Measurements from ENCODE around the gene TBC1D19.
A peak's percentile ranks its signal among the peaks of the same experiment; 100 is the strongest.
"Not testable (repeated sequence)": the region's sequence is repeated elsewhere in the genome, so short reads cannot be mapped to it uniquely, and the experiment has no call there.

TBC1D19 gene

GRCh38 chr4:26574563-26574962, 9.3 kb upstream of the TBC1D19 start:
- DNase-seq (ENCODE audit: low read depth) = no peak
- H3K9me3 ChIP-seq (ENCODE audit: control insufficient read depth, low read length) = no peaks in the 10 kb centered on the region

GRCh38 chr4:26576231-26576739, 7.6 kb upstream of the TBC1D19 start:
- DNase-seq (ENCODE audit: low read depth) = peak; percentile 69
- no peaks in the 10 kb centered on the region for H3K9me3 ChIP-seq (ENCODE audit: control insufficient read depth, low read length)
- peak overlapping the region; percentile 57 for H3K4me3 ChIP-seq (ENCODE audit: low read length)
- H3K9ac ChIP-seq (ENCODE audit: low read length) = no peak overlapping the region
- peaks cover 4% of the 10 kb centered on the region for H3K4me1 ChIP-seq (ENCODE audit: control insufficient read depth, insufficient read depth, low read length)
- no peaks in the 10 kb centered on the region for H3K36me3 ChIP-seq (ENCODE audit: control insufficient read depth, insufficient read depth, low read length, severe bottlenecking)
- no peaks in the 10 kb centered on the region for H3K27me3 ChIP-seq (replicated peaks; ENCODE audit: control insufficient read depth, insufficient read depth, low read length)

More at GRCh38 chr4:26574563-26574962, 9.3 kb upstream of the TBC1D19 start:
- no peaks in the 10 kb centered on the region for H3K36me3 ChIP-seq (ENCODE audit: control insufficient read depth, insufficient read depth, low read length, severe bottlenecking)
- H3K27me3 ChIP-seq (replicated peaks; ENCODE audit: control insufficient read depth, insufficient read depth, low read length) = no peaks in the 10 kb centered on the region
- no peak overlapping the region for H3K4me3 ChIP-seq (ENCODE audit: low read length)
- H3K9ac ChIP-seq (ENCODE audit: low read length) = no peak overlapping the region
- H3K4me1 ChIP-seq (ENCODE audit: control insufficient read depth, insufficient read depth, low read length) = peaks cover 4% of the 10 kb centered on the region

- no peaks in the 10 kb centered on the region for H3K9me3 ChIP-seq (ENCODE audit: control insufficient read depth, low read length)
- H3K36me3 ChIP-seq (ENCODE audit: control insufficient read depth, insufficient read depth, low read length, severe bottlenecking) = no peaks in the 10 kb centered on the region
- H3K9ac ChIP-seq (ENCODE audit: low read length) = no peak overlapping the region
- H3K4me3 ChIP-seq (ENCODE audit: low read length) = no peak overlapping the region
- peaks cover 4% of the 10 kb centered on the region for H3K4me1 ChIP-seq (ENCODE audit: control insufficient read depth, insufficient read depth, low read length)
- H3K27me3 ChIP-seq (replicated peaks; ENCODE audit: control insufficient read depth, insufficient read depth, low read length) = no peaks in the 10 kb centered on the region
- no peak for DNase-seq (ENCODE audit: low read depth)
Measured at GRCh38 chr4:26577066-26577465, 6.8 kb upstream of the TBC1D19 start.

- H3K4me3 ChIP-seq (ENCODE audit: low read length) = no peak overlapping the region
- H3K27me3 ChIP-seq (replicated peaks; ENCODE audit: control insufficient read depth, insufficient read depth, low read length) = no peaks in the 10 kb centered on the region
- no peak for DNase-seq (ENCODE audit: low read depth)
- no peaks in the 10 kb centered on the region for H3K36me3 ChIP-seq (ENCODE audit: control insufficient read depth, insufficient read depth, low read length, severe bottlenecking)
- peaks cover 9% of the 10 kb centered on the region for H3K4me1 ChIP-seq (ENCODE audit: control insufficient read depth, insufficient read depth, low read length)
- no peak overlapping the region for H3K9ac ChIP-seq (ENCODE audit: low read length)
- H3K9me3 ChIP-seq (ENCODE audit: control insufficient read depth, low read length) = no peaks in the 10 kb centered on the region
Measured at GRCh38 chr4:26579169-26579568, 4.7 kb upstream of the TBC1D19 start.

GRCh38 chr4:26581341-26581740, 2.5 kb upstream of the TBC1D19 start:
- not testable (repeated sequence) for H3K9me3 ChIP-seq (ENCODE audit: control insufficient read depth, low read length); DNase-seq (ENCODE audit: low read depth); H3K9ac ChIP-seq (ENCODE audit: low read length); H3K36me3 ChIP-seq (ENCODE audit: control insufficient read depth, insufficient read depth, low read length, severe bottlenecking); H3K27me3 ChIP-seq (replicated peaks; ENCODE audit: control insufficient read depth, insufficient read depth, low read length); H3K4me3 ChIP-seq (ENCODE audit: low read length)
- H3K4me1 ChIP-seq (ENCODE audit: control insufficient read depth, insufficient read depth, low read length) = peaks cover 16% of the 10 kb centered on the region

- Histone ChIP-seq H3K9me3 (ENCODE audit: control insufficient read depth, low read length) (no peaks in the 10 kb centered on the region), H3K4me1 (ENCODE audit: control insufficient read depth, insufficient read depth, low read length) (peaks cover 14% of the 10 kb centered on the region), H3K4me3 (ENCODE audit: low read length) (peak overlapping the region; percentile 98), H3K36me3 (ENCODE audit: control insufficient read depth, insufficient read depth, low read length, severe bottlenecking) (no peaks in the 10 kb centered on the region), H3K9ac (ENCODE audit: low read length) (peak overlapping the region; percentile 92), H3K27me3 (replicated peaks; ENCODE audit: control insufficient read depth, insufficient read depth, low read length) (no peaks in the 10 kb centered on the region)
- no peak for DNase-seq (ENCODE audit: low read depth)
Measured at GRCh38 chr4:26583538-26583864, 383 bp upstream of the TBC1D19 start.

- Histone ChIP-seq H3K4me1 (ENCODE audit: control insufficient read depth, insufficient read depth, low read length) (peaks cover 14% of the 10 kb centered on the region), H3K4me3 (ENCODE audit: low read length) (peak overlapping the region; percentile 98), H3K9me3 (ENCODE audit: control insufficient read depth, low read length) (no peaks in the 10 kb centered on the region), H3K36me3 (ENCODE audit: control insufficient read depth, insufficient read depth, low read length, severe bottlenecking) (no peaks in the 10 kb centered on the region), H3K27me3 (replicated peaks; ENCODE audit: control insufficient read depth, insufficient read depth, low read length) (no peaks in the 10 kb centered on the region), H3K9ac (ENCODE audit: low read length) (peak overlapping the region; percentile 92)
- peak; percentile 38 for DNase-seq (ENCODE audit: low read depth)
Measured at GRCh38 chr4:26584725-26585124, 841 bp downstream of the TBC1D19 start.

- Histone ChIP-seq H3K4me1 (ENCODE audit: control insufficient read depth, insufficient read depth, low read length) (peaks cover 7% of the 10 kb centered on the region), H3K4me3 (ENCODE audit: low read length) (no peak overlapping the region), H3K27me3 (replicated peaks; ENCODE audit: control insufficient read depth, insufficient read depth, low read length) (no peaks in the 10 kb centered on the region), H3K9me3 (ENCODE audit: control insufficient read depth, low read length) (no peaks in the 10 kb centered on the region), H3K9ac (ENCODE audit: low read length) (no peak overlapping the region), H3K36me3 (ENCODE audit: control insufficient read depth, insufficient read depth, low read length, severe bottlenecking) (no peaks in the 10 kb centered on the region)
- no peak for DNase-seq (ENCODE audit: low read depth)
Measured at GRCh38 chr4:26589705-26590104, 5.8 kb downstream of the TBC1D19 start.

GRCh38 chr4:26590639-26591038, 6.8 kb downstream of the TBC1D19 start:
- no peak for DNase-seq (ENCODE audit: low read depth)
- H3K27me3 ChIP-seq (replicated peaks; ENCODE audit: control insufficient read depth, insufficient read depth, low read length) = no peaks in the 10 kb centered on the region
- H3K4me3 ChIP-seq (ENCODE audit: low read length) = no peak overlapping the region
- no peaks in the 10 kb centered on the region for H3K9me3 ChIP-seq (ENCODE audit: control insufficient read depth, low read length)
- H3K4me1 ChIP-seq (ENCODE audit: control insufficient read depth, insufficient read depth, low read length) = no peaks in the 10 kb centered on the region
- H3K9ac ChIP-seq (ENCODE audit: low read length) = no peak overlapping the region
- H3K36me3 ChIP-seq (ENCODE audit: control insufficient read depth, insufficient read depth, low read length, severe bottlenecking) = no peaks in the 10 kb centered on the region

GRCh38 chr4:26593557-26593956, 9.7 kb downstream of the TBC1D19 start:
- not testable (repeated sequence) for DNase-seq (ENCODE audit: low read depth)

GRCh38 chr4:26594371-26594770, 10.5 kb downstream of the TBC1D19 start:
- H3K9me3 ChIP-seq (ENCODE audit: control insufficient read depth, low read length) = no peaks in the 10 kb centered on the region
- no peak overlapping the region for H3K4me3 ChIP-seq (ENCODE audit: low read length)
- H3K27me3 ChIP-seq (replicated peaks; ENCODE audit: control insufficient read depth, insufficient read depth, low read length) = no peaks in the 10 kb centered on the region
- no peak for DNase-seq (ENCODE audit: low read depth)
- no peaks in the 10 kb centered on the region for H3K4me1 ChIP-seq (ENCODE audit: control insufficient read depth, insufficient read depth, low read length)
- H3K9ac ChIP-seq (ENCODE audit: low read length) = no peak overlapping the region
- H3K36me3 ChIP-seq (ENCODE audit: control insufficient read depth, insufficient read depth, low read length, severe bottlenecking) = no peaks in the 10 kb centered on the region

More at GRCh38 chr4:26593557-26593956, 9.7 kb downstream of the TBC1D19 start:
- H3K4me1 ChIP-seq (ENCODE audit: control insufficient read depth, insufficient read depth, low read length); H3K27me3 ChIP-seq (replicated peaks; ENCODE audit: control insufficient read depth, insufficient read depth, low read length); H3K36me3 ChIP-seq (ENCODE audit: control insufficient read depth, insufficient read depth, low read length, severe bottlenecking); H3K9ac ChIP-seq (ENCODE audit: low read length); H3K9me3 ChIP-seq (ENCODE audit: control insufficient read depth, low read length); H3K4me3 ChIP-seq (ENCODE audit: low read length): not testable (repeated sequence)

GRCh38 chr4:26594778-26595177, 10.9 kb downstream of the TBC1D19 start:
- Histone ChIP-seq H3K4me3 (ENCODE audit: low read length) (no peak overlapping the region), H3K9ac (ENCODE audit: low read length) (no peak overlapping the region), H3K27me3 (replicated peaks; ENCODE audit: control insufficient read depth, insufficient read depth, low read length) (no peaks in the 10 kb centered on the region), H3K36me3 (ENCODE audit: control insufficient read depth, insufficient read depth, low read length, severe bottlenecking) (no peaks in the 10 kb centered on the region), H3K4me1 (ENCODE audit: control insufficient read depth, insufficient read depth, low read length) (no peaks in the 10 kb centered on the region), H3K9me3 (ENCODE audit: control insufficient read depth, low read length) (no peaks in the 10 kb centered on the region)
- no peak for DNase-seq (ENCODE audit: low read depth)

Measured in adipocyte (in vitro differentiated cells).